IPS DF 6.9 (cell line): Measurements from ENCODE around the gene ZNF282.
"Not testable (repeated sequence)": the region's sequence is repeated elsewhere in the genome, so short reads cannot be mapped to it uniquely, and the experiment has no call there.

Experiments used
- DNase-seq: peaks from one replicate; pipeline ENCODE4 v3.0.0-alpha.2; 2013; ENCODE audit warnings: low read depth, low spot score
- H3K27ac ChIP-seq: one replicate; pipeline ENCODE4 v1.5.1; 2013; ENCODE audit warnings: low read length, control low read depth
- H3K27me3 ChIP-seq: 2 replicates; pipeline ENCODE4 v1.6.1; 2013; ENCODE audit warnings: mild to moderate bottlenecking, low read length; ENCODE audit not compliant: control insufficient read depth, insufficient read depth
- H3K36me3 ChIP-seq: 2 replicates; pipeline ENCODE4 v1.6.1; 2013; ENCODE audit warnings: low read length; ENCODE audit not compliant: control insufficient read depth, insufficient read depth
- H3K4me1 ChIP-seq: 2 replicates; pipeline ENCODE4 v1.6.1; 2013; ENCODE audit warnings: low read length; ENCODE audit not compliant: control insufficient read depth, insufficient read depth
- H3K4me3 ChIP-seq: 2 replicates; pipeline ENCODE4 v1.5.1; 2013; ENCODE audit warnings: mild to moderate bottlenecking, low read length
- H3K9me3 ChIP-seq: 2 replicates; pipeline ENCODE4 v1.6.1; 2013; ENCODE audit warnings: low read length, inconsistent platforms; ENCODE audit not compliant: control insufficient read depth, insufficient read depth
- WGBS: extraction: QIAGEN DNeasy Blood & Tissue Kit; methylation state at CpG from one replicate; pipeline ENCODE4 v1.1.7; 2013; ENCODE audit warnings: mixed read lengths, missing lambda C conversion rate; ENCODE audit not compliant: insufficient read length, insufficient coverage; 5-methylcytosine and 5-hydroxymethylcytosine counted together

The ZNF282 gene

DNA sequence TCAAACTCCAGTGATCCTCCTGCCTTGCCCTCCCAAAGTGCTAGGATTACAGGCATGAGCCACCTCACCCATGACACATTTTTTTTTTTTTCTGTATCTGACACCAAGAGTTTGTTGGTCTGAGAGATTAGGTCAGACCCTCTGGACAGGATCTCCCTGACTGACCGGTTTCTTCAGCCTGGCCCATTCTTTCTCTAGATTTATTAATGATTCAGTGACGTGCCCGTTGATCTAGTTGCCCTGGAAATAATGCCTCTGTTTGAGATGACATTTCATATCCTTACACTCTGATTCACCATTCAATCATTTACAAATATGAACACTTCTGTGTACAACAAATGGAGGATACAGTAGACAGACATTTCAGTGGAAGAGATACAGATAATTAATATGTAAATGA, 42.7 kb downstream of the ZNF282 start:
- no peak for DNase-seq
- H3K4me1 ChIP-seq, result no peaks in the 10 kb centered on the region
- no peak overlapping the region for H3K27ac ChIP-seq
- H3K9me3 ChIP-seq, result no peaks in the 10 kb centered on the region
- H3K27me3 ChIP-seq, result no peaks in the 10 kb centered on the region
- no peak overlapping the region for H3K4me3 ChIP-seq
- H3K36me3 ChIP-seq, result no peaks in the 10 kb centered on the region
- no CpG with 5 or more reads among the region's 3 CpGs for WGBS

- H3K27ac ChIP-seq, result no peak within 1 kb of the TSS
- peak within 1 kb of the TSS; percentile 81 for H3K4me3 ChIP-seq
- WGBS, result no CpG with 5 or more reads among the region's 64 CpGs
- H3K27me3 ChIP-seq, result no peaks in the 10 kb centered on the region
- H3K4me1 ChIP-seq, result no peaks in the 10 kb centered on the region
- no peaks in the 10 kb centered on the region for H3K9me3 ChIP-seq
- no peaks in the 10 kb centered on the region for H3K36me3 ChIP-seq
- DNase-seq, result peak; percentile 80
These were observed 44.2 kb downstream of the ZNF282 start, which contains the start of gene ZNF212 for GRCh38 chr7:149239345-149240143. TSS of gene ZNF212 (plus strand) at chr7:149239651. CDS start at chr7:149239779, 128 bp downstream.

GRCh38 chr7:149240637-149241036, 45.3 kb downstream of the ZNF282 start:
- no CpG with 5 or more reads among the region's 5 CpGs for WGBS
- H3K4me3 ChIP-seq, result peak overlapping the region; percentile 81; the same call in 1 of the 2 replicates
- no peaks in the 10 kb centered on the region for H3K36me3 ChIP-seq

DNA sequence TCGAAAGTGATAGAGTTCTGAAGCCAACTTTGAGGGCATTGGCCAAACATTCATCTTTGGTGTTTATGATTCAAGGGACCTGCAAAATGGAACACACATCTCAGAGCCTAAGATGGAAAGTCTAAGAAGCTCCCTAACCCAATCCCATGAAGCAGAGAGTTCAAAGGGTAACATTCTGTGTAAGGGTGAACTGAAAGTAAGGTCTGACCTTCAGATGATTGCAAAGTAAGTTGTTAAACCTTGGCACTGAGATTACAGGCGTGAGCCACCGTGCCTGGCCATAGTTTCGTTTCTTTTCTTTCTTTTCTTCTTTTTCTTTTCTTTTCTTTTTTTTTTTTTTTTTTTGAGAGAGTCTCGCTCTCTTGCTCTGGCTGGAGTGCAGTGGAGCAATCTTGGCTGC, 46.4 kb downstream of the ZNF282 start:
- Histone ChIP-seq H3K27me3 (no peaks in the 10 kb centered on the region), H3K27ac (no peak overlapping the region), H3K4me3 (no peak overlapping the region), H3K9me3 (no peaks in the 10 kb centered on the region), H3K36me3 (no peaks in the 10 kb centered on the region), H3K4me1 (no peaks in the 10 kb centered on the region)
- no peak for DNase-seq
- WGBS, result no CpG with 5 or more reads among the region's 5 CpGs

More at GRCh38 chr7:149240637-149241036, 45.3 kb downstream of the ZNF282 start:
- no peaks in the 10 kb centered on the region for H3K4me1 ChIP-seq
- no peaks in the 10 kb centered on the region for H3K27me3 ChIP-seq
- no peak for DNase-seq
- H3K9me3 ChIP-seq, result no peaks in the 10 kb centered on the region
- H3K27ac ChIP-seq, result no peak overlapping the region

GRCh38 chr7:149245244-149245643, 49.9 kb downstream of the ZNF282 start:
- Histone ChIP-seq H3K27me3 (no peaks in the 10 kb centered on the region), H3K4me3 (no peak overlapping the region), H3K4me1 (no peaks in the 10 kb centered on the region), H3K27ac (no peak overlapping the region), H3K36me3 (no peaks in the 10 kb centered on the region), H3K9me3 (no peaks in the 10 kb centered on the region)
- WGBS, result no CpG with 5 or more reads among the region's 5 CpGs
- no peak for DNase-seq

- H3K36me3 ChIP-seq, result peaks cover 4% of the 10 kb centered on the region; the same call in 1 of the 2 replicates
- H3K4me1 ChIP-seq, result no peaks in the 10 kb centered on the region
- H3K9me3 ChIP-seq, result no peaks in the 10 kb centered on the region
- H3K27ac ChIP-seq, result no peak overlapping the region
- no CpG with 5 or more reads among the region's 5 CpGs for WGBS
- no peaks in the 10 kb centered on the region for H3K27me3 ChIP-seq
- no peak overlapping the region for H3K4me3 ChIP-seq
- DNase-seq, result no peak
These were observed 50.4 kb downstream of the ZNF282 start for GRCh38 chr7:149245744-149246143.

GRCh38 chr7:149248777-149249176, 53.4 kb downstream of the ZNF282 start:
- Histone ChIP-seq H3K27me3 (no peaks in the 10 kb centered on the region), H3K9me3 (no peaks in the 10 kb centered on the region), H3K36me3 (peaks cover 22% of the 10 kb centered on the region), H3K27ac (no peak overlapping the region), H3K4me1 (no peaks in the 10 kb centered on the region), H3K4me3 (no peak overlapping the region)
- WGBS, result no CpG with 5 or more reads among the region's 3 CpGs
- DNase-seq, result no peak

DNA sequence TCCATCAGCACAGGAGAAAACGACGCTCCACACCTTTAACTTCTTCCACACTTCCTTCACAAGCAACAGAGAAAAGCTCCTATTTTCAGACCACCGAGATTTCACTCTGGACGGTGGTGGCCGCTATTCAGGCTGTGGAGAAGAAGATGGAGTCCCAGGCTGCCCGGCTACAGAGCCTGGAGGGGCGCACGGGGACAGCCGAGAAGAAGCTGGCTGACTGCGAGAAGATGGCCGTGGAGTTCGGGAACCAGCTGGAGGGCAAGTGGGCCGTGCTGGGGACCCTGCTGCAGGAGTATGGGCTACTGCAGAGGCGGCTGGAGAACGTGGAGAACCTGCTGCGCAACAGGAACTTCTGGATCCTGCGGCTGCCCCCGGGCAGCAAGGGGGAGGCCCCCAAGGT, 54.8 kb downstream of the ZNF282 start:
- peaks cover 30% of the 10 kb centered on the region for H3K36me3 ChIP-seq
- not testable (repeated sequence) for H3K4me3 ChIP-seq, H3K9me3 ChIP-seq, H3K4me1 ChIP-seq, DNase-seq, H3K27ac ChIP-seq, H3K27me3 ChIP-seq
- no CpG with 5 or more reads among the region's 18 CpGs for WGBS

DNA sequence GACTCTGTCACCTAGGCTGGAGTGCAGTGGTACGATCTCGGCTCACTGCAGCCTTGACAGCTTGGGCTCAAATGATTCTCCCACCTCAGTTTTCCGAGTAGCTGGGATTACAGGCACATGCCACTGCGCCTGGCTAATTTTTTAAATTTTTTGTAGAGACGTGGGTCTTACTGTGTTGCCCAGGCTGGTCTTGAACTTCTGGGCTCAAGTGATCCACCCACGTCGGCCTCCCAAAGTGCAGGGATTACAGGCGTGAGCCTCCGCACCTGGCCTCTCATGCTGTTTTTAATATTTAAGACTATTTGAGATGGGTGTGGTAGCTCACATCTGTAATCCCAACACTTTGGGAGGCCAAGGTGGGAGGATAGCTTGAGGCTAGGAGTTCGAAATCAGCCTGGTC, 56.2 kb downstream of the ZNF282 start:
- not testable (repeated sequence) for H3K4me1 ChIP-seq, H3K27ac ChIP-seq, H3K27me3 ChIP-seq, H3K4me3 ChIP-seq, H3K9me3 ChIP-seq, DNase-seq
- no CpG with 5 or more reads among the region's 10 CpGs for WGBS
- peaks cover 30% of the 10 kb centered on the region for H3K36me3 ChIP-seq

DNA sequence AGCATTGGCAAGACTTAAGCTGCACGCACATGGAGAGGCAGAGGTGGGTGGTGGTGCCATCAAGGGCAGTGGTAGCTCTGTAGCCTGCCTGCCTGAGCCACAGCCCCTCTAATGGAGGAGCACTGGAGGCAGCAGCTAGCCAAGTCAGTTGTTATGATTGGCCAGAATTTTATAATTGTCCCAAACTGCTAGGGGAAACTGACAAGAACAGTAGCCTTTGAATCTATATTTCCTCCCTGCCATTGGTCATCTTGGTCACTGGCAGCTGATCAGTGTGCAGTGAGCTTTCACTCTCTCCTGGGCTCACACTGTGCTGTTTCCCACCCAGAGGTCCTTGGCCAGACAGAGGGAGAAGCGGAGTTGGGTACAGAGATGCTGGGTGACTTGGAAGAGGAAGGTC, 57.0 kb downstream of the ZNF282 start:
- no peaks in the 10 kb centered on the region for H3K27me3 ChIP-seq
- peaks cover 30% of the 10 kb centered on the region for H3K36me3 ChIP-seq
- no peak overlapping the region for H3K4me3 ChIP-seq
- H3K9me3 ChIP-seq, result no peaks in the 10 kb centered on the region
- WGBS, result no CpG with 5 or more reads among the region's 2 CpGs
- no peaks in the 10 kb centered on the region; the same call in 1 of the 2 replicates for H3K4me1 ChIP-seq
- H3K27ac ChIP-seq, result no peak overlapping the region
- DNase-seq, result no peak

- Histone ChIP-seq H3K27me3 (no peaks in the 10 kb centered on the region), H3K27ac (no peak overlapping the region), H3K4me1 (no peaks in the 10 kb centered on the region; the same call in 1 of the 2 replicates), H3K9me3 (no peaks in the 10 kb centered on the region), H3K36me3 (peaks cover 30% of the 10 kb centered on the region), H3K4me3 (no peak overlapping the region)
- no peak for DNase-seq
- no CpG with 5 or more reads among the region's 7 CpGs for WGBS
These were observed 58.3 kb downstream of the ZNF282 start for GRCh38 chr7:149253665-149254064.
